K562 (cell line): ENCODE data around the gene IQCC. TPM values are rescaled to one million over a fixed set of nuclear protein-coding genes. Genes with fewer than 3 reads are reported as not detected.

Source experiments
- CHD7 ChIP-seq: fragments of 200-600 bp; sonication (generic); IDR thresholded peaks from one replicate; pipeline ENCODE4 v1.6.1; 2012; ENCODE audit warnings: mild to moderate bottlenecking, low read depth, low read length, inconsistent platforms
- PKNOX1 ChIP-seq: fragments of 450-650 bp; IDR thresholded peaks from 2 replicates; pipeline ENCODE4 v1.6.1; 2016
- ZFP1 ChIP-seq: fragments of 450-650 bp; formaldehyde crosslinking; IDR thresholded peaks from 2 replicates; pipeline ENCODE4 v1.4.0; 2020; ENCODE audit warnings: mild to moderate bottlenecking, mixed read lengths
- polyA plus RNA-seq, 8 experiments: library from polyadenylated mRNA; depleted of rRNA in 4 of 8; stranded (reverse) in 5 of 8; unstranded in 3 of 8; fragments of >200 nt; fragmentation: Nextera tagmentation in 2 of 8; fragmentation: Illumina TruSeq in 1 of 8; extraction: Ambion mirVana in 2 of 8; extraction: Trizol in 1 of 8; gene quantifications; 2 replicates each; pipeline versions ENCODE4 v1.2.1 to v1.2.3, GENCODE V29; 2011 to 2014; ENCODE audit warnings: inconsistent platforms in 1 of 8, missing spikeins in 1 of 8
- total RNA-seq, 7 experiments: library from RNA; depleted of rRNA in 6 of 7; stranded (reverse); fragments of >200 nt in 6 of 7; fragmentation: Illumina TruSeq in 2 of 7; extraction: Trizol in 2 of 7; gene quantifications; 2 replicates each; pipeline versions ENCODE4 v1.2.1 to v1.2.3, GENCODE V29; 2011 to 2021; ENCODE audit warnings: low replicate concordance in 1 of 7
- TF ChIP-seq, protein P1 (sequence below): fragments of 450-650 bp; IDR thresholded peaks from 2 replicates; pipeline ENCODE4 v1.6.1; 2017; ENCODE audit warnings: antibody characterized with exemption, mild to moderate bottlenecking
- TF ChIP-seq, protein P2 (sequence below): fragments of 200-800 bp; sonication (Bioruptor generic); IDR thresholded peaks from 2 replicates; pipeline ENCODE4 v1.6.1; 2017; ENCODE audit warnings: missing genetic modification characterization, missing compliant biosample characterization

Gene IQCC
- total and polyA plus RNA-seq, 9 of the 15 experiments (the other 6 are each of a cell fraction or from before 2014, with no cell fraction given), result 8.1 to 16.5 (median 10.7) TPM

- TF ChIP-seq, protein P1, sequence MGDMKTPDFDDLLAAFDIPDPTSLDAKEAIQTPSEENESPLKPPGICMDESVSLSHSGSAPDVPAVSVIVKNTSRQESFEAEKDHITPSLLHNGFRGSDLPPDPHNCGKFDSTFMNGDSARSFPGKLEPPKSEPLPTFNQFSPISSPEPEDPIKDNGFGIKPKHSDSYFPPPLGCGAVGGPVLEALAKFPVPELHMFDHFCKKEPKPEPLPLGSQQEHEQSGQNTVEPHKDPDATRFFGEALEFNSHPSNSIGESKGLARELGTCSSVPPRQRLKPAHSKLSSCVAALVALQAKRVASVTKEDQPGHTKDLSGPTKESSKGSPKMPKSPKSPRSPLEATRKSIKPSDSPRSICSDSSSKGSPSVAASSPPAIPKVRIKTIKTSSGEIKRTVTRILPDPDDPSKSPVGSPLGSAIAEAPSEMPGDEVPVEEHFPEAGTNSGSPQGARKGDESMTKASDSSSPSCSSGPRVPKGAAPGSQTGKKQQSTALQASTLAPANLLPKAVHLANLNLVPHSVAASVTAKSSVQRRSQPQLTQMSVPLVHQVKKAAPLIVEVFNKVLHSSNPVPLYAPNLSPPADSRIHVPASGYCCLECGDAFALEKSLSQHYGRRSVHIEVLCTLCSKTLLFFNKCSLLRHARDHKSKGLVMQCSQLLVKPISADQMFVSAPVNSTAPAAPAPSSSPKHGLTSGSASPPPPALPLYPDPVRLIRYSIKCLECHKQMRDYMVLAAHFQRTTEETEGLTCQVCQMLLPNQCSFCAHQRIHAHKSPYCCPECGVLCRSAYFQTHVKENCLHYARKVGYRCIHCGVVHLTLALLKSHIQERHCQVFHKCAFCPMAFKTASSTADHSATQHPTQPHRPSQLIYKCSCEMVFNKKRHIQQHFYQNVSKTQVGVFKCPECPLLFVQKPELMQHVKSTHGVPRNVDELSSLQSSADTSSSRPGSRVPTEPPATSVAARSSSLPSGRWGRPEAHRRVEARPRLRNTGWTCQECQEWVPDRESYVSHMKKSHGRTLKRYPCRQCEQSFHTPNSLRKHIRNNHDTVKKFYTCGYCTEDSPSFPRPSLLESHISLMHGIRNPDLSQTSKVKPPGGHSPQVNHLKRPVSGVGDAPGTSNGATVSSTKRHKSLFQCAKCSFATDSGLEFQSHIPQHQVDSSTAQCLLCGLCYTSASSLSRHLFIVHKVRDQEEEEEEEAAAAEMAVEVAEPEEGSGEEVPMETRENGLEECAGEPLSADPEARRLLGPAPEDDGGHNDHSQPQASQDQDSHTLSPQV, result 0 out of 2 replicates have a peak, but pooled peaks have one; percentile 27
- TF ChIP-seq, protein P2, sequence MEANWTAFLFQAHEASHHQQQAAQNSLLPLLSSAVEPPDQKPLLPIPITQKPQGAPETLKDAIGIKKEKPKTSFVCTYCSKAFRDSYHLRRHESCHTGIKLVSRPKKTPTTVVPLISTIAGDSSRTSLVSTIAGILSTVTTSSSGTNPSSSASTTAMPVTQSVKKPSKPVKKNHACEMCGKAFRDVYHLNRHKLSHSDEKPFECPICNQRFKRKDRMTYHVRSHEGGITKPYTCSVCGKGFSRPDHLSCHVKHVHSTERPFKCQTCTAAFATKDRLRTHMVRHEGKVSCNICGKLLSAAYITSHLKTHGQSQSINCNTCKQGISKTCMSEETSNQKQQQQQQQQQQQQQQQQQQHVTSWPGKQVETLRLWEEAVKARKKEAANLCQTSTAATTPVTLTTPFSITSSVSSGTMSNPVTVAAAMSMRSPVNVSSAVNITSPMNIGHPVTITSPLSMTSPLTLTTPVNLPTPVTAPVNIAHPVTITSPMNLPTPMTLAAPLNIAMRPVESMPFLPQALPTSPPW (CRISPR knock-in tag), result peak; percentile 46; the same call in 1 of the 2 replicates
- TF ChIP-seq ZFP1 (CRISPR knock-in tag), result no peak
- no peak for TF ChIP-seq CHD7
- peak; percentile 41 for TF ChIP-seq PKNOX1
Observed at GRCh38 chr1:32201011-32201855, 4.2 kb upstream of the IQCC start (continued).
